Activated CD4-positive, alpha-beta T cell treated with anti-CD3 and anti-CD28 coated beads, Interleukin-2, Interleukin-6, amounts not matched to agents 100 ng/mL and 50 ng/mL, durations not matched to agents 16 hours and 8 hours (primary cell): Measurements from ENCODE around the gene PKNOX1.
A peak's percentile ranks its signal among the peaks of the same experiment; 100 is the strongest.
"Not testable (repeated sequence)": the region's sequence is repeated elsewhere in the genome, so short reads cannot be mapped to it uniquely, and the experiment has no call there.

Experiments
- DNase-seq: peaks from one replicate; pipeline ENCODE4 v3.0.0-alpha.2; 2020

Gene PKNOX1

GRCh38 chr21:42988236-42988965, 14.0 kb downstream of the PKNOX1 start:
- no peak for DNase-seq

DNA sequence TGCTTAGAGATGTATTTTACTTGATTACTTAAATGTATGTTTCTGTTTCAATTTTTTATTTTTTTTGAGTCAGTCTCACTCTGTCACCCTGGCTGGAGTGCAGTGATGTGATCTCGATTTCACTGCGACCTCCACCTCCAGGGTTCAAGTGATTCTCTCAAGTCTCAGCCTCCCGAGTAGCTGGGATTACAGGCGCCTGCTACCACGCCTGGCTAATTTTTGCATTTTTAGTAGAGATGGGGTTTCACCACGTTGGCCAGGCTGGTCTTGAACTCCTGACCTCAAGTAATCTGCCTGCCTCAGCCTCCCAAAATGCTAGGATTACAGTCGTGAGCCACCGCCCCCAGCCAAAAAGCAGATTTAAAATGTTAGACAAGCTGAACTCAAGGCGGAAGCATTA, 15.0 kb downstream of the PKNOX1 start:
- DNase-seq, result not testable (repeated sequence)

- DNase-seq, result no peak
Measured at GRCh38 chr21:42989816-42990650, 15.7 kb downstream of the PKNOX1 start.

- no peak for DNase-seq
Measured at GRCh38 chr21:42991992-42992740, 17.8 kb downstream of the PKNOX1 start.

- DNase-seq, result no peak
Measured at GRCh38 chr21:42993051-42993712, 18.8 kb downstream of the PKNOX1 start.

DNA sequence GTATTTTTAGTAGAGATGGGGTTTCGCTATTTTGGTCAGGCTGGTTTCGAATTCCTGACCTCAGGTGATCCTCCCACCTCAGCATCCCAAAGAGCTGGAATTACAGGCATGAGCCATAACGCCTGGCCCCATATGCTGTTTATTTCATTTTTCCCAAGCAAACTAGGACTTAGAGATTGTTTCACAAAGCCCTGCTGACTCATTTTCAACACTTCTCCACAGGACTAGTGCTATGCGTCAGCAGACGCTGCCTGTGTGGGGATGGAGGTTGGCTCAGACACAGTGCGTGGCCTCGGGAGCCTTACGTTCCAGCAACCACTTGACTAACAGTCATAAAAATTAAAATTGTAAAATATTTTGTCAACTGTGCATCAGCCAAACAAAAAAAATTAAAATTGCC, 22.7 kb downstream of the PKNOX1 start:
- DNase-seq, result peak; percentile 54

GRCh38 chr21:42997983-42998382, 23.6 kb downstream of the PKNOX1 start:
- DNase-seq, result not testable (repeated sequence)

DNA sequence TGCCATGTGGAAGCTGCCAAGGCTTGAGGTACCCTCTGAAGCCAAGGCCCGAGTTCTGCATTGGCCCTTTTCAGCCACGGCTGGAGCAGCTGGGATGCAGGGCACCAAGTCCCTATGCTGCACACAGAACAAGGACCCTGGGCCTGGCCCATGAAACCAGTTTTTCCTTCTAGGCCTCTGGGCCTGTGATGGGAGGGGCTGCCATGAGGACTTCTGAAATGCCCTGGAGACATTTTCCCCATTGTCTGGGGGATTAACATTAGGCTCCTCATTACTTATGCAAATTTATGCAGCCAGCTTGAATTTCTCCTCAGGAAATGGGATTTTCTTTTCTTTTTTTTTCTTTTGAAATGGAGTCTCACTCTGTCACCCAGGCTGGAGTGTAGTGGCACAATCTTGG, 24.8 kb downstream of the PKNOX1 start:
- not testable (repeated sequence) for DNase-seq

DNA sequence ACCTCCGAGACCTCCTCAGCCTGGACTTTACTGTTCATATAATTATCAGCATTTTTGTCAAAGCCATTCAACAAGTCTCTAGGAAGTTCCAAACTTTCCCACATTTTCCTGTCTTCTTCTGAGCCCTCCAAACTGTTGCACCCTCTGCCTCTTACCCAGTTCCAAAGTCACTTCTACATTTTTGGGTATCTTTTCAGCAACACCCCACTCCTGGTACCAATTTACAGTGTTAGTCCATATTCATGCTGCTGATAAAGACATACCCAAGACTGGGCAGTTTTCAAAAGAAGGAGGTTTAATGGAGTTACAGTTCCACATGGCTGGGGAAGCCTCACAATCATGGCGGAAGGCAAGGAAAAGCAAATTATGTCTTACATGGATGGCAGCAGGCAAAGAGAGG, 25.7 kb downstream of the PKNOX1 start:
- DNase-seq, result not testable (repeated sequence)

- DNase-seq, result no peak
Measured at GRCh38 chr21:43001316-43001715, 27.0 kb downstream of the PKNOX1 start.

DNA sequence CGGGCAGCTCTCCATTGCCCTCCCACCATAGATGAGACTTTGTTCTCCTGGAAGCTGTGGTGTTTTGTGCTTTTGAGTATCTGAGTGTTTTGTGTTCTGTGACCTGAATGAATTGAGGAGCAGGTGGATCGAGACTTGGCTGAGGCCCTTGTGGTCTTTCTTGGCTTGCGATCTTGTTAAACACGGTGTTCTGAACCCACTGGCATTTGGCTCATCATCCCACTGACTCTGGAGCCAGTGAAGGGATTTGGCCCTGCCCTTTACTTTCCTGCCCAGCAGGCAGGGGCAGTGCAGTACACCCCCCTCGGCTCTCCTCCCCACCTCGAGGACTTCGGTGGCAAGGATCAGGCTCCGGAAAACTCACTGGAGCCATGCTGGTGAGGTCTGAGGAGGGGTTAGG, 30.6 kb downstream of the PKNOX1 start:
- no peak for DNase-seq

DNA sequence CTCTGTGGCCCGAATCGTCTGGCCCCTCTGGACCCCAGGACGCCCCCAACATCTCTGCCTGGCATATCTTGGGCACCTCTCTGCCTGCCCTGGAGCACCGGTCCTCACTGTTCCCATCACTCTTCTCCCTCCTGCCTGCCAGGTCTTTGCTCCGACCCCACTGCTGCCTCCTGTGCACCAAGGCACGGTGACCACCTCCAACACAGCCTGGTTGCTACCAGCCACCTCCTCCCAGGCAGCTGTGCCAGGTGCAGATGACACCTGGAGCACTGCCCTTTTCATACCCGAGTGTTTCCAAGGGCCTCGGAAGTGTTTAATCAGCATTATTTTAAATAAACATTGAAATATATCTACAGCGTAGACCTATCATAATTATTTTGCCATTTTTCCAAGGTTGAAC, 31.3 kb downstream of the PKNOX1 start:
- no peak for DNase-seq

DNA sequence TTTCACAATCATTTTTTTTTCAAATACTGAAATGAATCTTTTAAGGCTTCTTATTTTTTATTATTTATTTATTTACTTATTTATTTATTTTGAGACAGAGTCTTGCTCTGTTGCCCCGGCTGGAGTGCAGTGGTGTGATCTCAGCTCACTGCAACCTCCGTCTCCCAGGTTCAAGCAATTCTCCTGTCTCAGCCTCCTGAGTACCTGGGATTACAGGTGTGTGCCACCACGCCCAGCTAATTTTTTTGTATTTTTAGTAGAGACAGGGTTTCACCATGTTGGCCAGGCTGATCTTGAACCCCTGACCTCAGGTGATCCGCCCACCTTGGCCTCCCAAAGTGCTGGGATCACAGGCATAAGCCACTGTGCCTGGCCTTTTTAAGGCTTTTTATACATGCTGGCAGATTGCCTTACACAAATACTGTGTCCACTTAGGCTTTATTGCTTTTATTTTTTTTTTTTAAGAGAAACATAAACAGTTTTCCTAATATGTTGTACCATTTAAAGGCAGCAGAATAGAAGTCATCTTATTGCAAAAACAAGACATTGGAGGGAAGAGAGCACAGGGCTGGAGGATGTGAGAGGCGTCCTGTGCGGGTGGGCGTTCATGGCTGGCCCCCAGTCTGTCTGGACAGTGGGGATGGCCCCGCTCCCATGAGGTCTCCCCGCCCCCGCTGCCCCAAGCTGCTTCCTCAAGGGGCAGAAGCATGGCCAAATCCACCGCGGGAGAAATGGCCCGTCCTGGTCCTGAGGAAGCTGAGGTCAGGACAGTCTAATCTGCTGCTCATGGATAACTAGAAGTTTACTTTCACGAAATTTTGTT, 31.9 kb downstream of the PKNOX1 start:
- DNase-seq, result not testable (repeated sequence)

GRCh38 chr21:43006874-43007208, 32.5 kb downstream of the PKNOX1 start:
- DNase-seq, result no peak

DNA sequence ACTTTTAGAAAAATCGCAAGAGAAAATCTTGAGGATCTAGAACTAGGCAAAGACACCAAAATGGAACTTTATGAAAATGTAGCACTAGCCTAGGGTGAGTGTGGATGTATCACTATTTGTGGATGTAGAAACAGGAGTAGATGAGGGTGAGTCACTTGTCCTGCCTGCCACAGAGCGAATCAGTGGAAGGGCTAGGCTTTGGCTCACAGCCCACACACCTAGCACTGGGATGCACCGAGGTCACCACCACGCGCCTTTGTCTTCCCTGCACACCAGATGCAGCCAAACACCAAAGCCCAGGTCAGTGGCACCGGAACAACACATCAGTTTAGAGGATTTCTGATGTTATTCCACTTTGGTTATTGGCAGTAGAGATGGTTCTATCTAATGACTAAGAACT, 38.2 kb downstream of the PKNOX1 start:
- no peak for DNase-seq

- no peak for DNase-seq
Measured at GRCh38 chr21:43015906-43016540, 41.7 kb downstream of the PKNOX1 start.

GRCh38 chr21:43016728-43017127, 42.4 kb downstream of the PKNOX1 start:
- no peak for DNase-seq

DNA sequence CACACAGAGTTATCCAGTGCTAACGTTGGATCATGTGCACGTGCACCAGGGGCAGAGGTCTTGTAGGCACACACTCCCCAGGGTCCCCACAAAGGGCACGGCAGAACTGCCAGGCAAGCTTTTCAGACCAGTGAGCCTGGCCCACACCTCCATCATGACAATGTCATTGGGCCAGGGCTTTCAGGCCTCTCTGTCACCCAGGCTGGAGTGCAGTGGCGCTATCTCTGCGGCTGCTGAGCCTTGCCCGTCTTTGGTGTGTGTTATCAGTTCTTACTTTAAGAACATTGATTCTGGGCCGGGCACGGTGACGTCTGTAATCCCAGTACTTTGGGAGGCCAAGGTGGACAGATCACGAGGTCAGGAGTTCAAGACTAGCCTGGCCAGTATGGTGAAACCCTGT, 44.2 kb downstream of the PKNOX1 start:
- DNase-seq, result no peak

- no peak for DNase-seq
Measured at GRCh38 chr21:43020177-43020576, 45.8 kb downstream of the PKNOX1 start.

DNA sequence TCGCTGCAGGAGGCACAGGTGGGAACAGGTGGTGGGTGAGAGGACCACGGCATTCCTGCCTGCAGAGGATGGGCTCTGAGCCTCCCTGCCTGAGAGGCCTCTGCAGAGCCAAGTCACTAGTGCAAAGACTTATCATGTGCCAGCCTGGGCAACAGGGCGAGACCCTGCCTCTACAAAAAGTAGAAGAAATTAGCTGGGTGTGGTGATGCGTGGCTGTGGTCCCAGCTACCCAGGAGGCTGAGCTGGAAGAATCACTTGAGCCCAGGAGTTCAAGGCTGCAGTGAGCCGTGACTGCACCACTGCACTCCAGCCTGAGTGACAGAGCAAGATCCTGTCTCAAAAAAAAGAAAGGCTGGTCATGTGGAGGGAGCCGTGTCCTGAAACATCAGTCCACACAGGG, 46.4 kb downstream of the PKNOX1 start:
- no peak for DNase-seq

DNA sequence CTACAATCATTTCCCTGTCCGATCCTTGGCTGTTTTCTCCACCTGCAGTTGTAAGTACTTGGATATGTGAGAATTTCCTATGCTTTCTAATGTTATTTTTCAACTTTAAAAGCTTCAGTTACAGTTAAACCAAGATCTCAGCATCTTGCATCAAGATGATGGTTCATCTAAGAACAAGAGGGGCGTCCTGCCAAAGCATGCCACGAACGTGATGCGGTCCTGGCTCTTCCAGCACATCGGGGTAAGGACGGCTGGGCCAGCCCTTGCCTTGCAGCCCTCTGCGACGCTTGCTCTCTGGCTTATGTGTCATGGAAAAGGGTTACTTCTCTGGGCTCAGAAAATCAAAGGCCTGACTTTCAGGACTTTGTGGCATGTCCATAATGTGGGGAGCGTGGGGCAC, 46.8 kb downstream of the PKNOX1 start:
- DNase-seq, result no peak
